HEK293 (cell line): ENCODE results near the gene KCNJ5.

ENCODE experiments used
- CTCF ChIP-seq: fragments of 450-650 bp; formaldehyde crosslinking; IDR thresholded peaks from 2 replicates; pipeline ENCODE4 v1.5.1; 2016; ENCODE audit warnings: missing biosample characterization, missing genetic modification characterization
- GFI1B ChIP-seq: fragments of 450-650 bp; formaldehyde crosslinking; IDR thresholded peaks from 2 replicates; pipeline ENCODE4 v1.5.1; 2016; ENCODE audit warnings: missing biosample characterization, missing genetic modification characterization
- GLIS1 ChIP-seq: fragments of 450-650 bp; formaldehyde crosslinking; IDR thresholded peaks from 2 replicates; pipeline ENCODE4 v1.5.1; 2016; ENCODE audit warnings: missing biosample characterization, missing genetic modification characterization
- REST ChIP-seq: fragments of 450-650 bp; formaldehyde crosslinking; IDR thresholded peaks from 2 replicates; pipeline ENCODE4 v1.5.1; 2016; ENCODE audit warnings: missing biosample characterization, missing genetic modification characterization
- YY1 ChIP-seq: fragments of 450-650 bp; formaldehyde crosslinking; IDR thresholded peaks from 2 replicates; pipeline ENCODE4 v1.5.1; 2018; ENCODE audit warnings: missing biosample characterization, missing genetic modification characterization
- ZBTB8A ChIP-seq: fragments of 450-650 bp; formaldehyde crosslinking; IDR thresholded peaks from 2 replicates; pipeline ENCODE4 v1.5.1; 2016; ENCODE audit warnings: missing biosample characterization, missing genetic modification characterization
- ZNF157 ChIP-seq: fragments of 450-650 bp; formaldehyde crosslinking; IDR thresholded peaks from 2 replicates; pipeline ENCODE4 v1.5.1; 2016; ENCODE audit warnings: missing biosample characterization, missing genetic modification characterization
- ZNF174 ChIP-seq: fragments of 450-650 bp; formaldehyde crosslinking; IDR thresholded peaks from 2 replicates; pipeline ENCODE4 v1.5.0; 2017; ENCODE audit warnings: missing biosample characterization, mild to moderate bottlenecking, missing genetic modification characterization
- ZNF184 ChIP-seq: fragments of 450-650 bp; IDR thresholded peaks from 2 replicates; pipeline ENCODE4 v1.5.1; 2018; ENCODE audit warnings: missing biosample characterization, mild to moderate bottlenecking, missing genetic modification characterization
- ZNF239 ChIP-seq: fragments of 450-650 bp; formaldehyde crosslinking; IDR thresholded peaks from 2 replicates; pipeline ENCODE4 v1.5.1; 2016; ENCODE audit warnings: missing biosample characterization, missing genetic modification characterization
- ZNF248 ChIP-seq: fragments of 450-650 bp; formaldehyde crosslinking; IDR thresholded peaks from 2 replicates; pipeline ENCODE4 v1.5.1; 2017; ENCODE audit warnings: missing biosample characterization, missing genetic modification characterization
- ZNF292 ChIP-seq: fragments of 450-650 bp; formaldehyde crosslinking; IDR thresholded peaks from 2 replicates; pipeline ENCODE4 v1.5.1; 2016; ENCODE audit warnings: low read depth, missing biosample characterization, missing genetic modification characterization, borderline replicate concordance
- ZNF645 ChIP-seq: fragments of 450-650 bp; formaldehyde crosslinking; IDR thresholded peaks from 2 replicates; pipeline ENCODE4; 2016; ENCODE audit warnings: missing biosample characterization, missing genetic modification characterization

- no peak for TF ChIP-seq ZNF248 (tag by site-specific recombination)
- no peak for TF ChIP-seq ZNF157 (tag by site-specific recombination)
- no peak for TF ChIP-seq CTCF (tag by site-specific recombination)
- no peak for TF ChIP-seq ZNF184 (tag by site-specific recombination)
- TF ChIP-seq GLIS1 (tag by site-specific recombination), result no peak
- no peak for TF ChIP-seq GFI1B (tag by site-specific recombination)
- TF ChIP-seq ZNF645, result no peak
- TF ChIP-seq YY1 (tag by site-specific recombination), result no peak
- TF ChIP-seq ZNF239, result no peak
- no peak for TF ChIP-seq ZNF174 (tag by site-specific recombination)
- TF ChIP-seq ZBTB8A (tag by site-specific recombination), result no peak
- TF ChIP-seq REST (tag by site-specific recombination), result no peak
- no peak for TF ChIP-seq ZNF292 (tag by site-specific recombination)
Measured at GRCh38 chr11:128896356-128896755, 5.2 kb downstream of the KCNJ5 start.
